Activated T-cell treated with anti-CD3 and anti-CD28 coated beads, Interleukin-2, amount 50 U/mL, for 72 hours (primary cell): ENCODE measurements around the gene FHIP1A. TPM values are rescaled to one million over a fixed set of nuclear protein-coding genes. Genes with fewer than 3 reads are reported as not detected.

Experiments
- ATAC-seq, 2 donors: fragments of 150-1000 bp; cut with Tn5 transposase; replicated peaks in 1 of 2; 2 replicates each; pipeline ENCODE4 v1.10.0; 2021; ENCODE audit warnings: moderate library complexity in 2 of 2, mild to moderate bottlenecking in 1 of 2
- DNase-seq, 2 donors: peaks; one replicate each; pipeline ENCODE4 v3.0.0; 2021 to 2022; ENCODE audit warnings: mixed read lengths in 1 of 2
- H3K27ac Mint-ChIP-seq: one replicate; pipeline ENCODE4 v1.8.0; 2022; ENCODE audit warnings: mild to moderate bottlenecking, moderate library complexity, mixed read lengths
- H3K27me3 Mint-ChIP-seq: one replicate; pipeline ENCODE4 v1.8.0; 2022; ENCODE audit warnings: low read depth, mixed read lengths
- H3K36me3 Mint-ChIP-seq, 2 donors: one replicate each; pipeline ENCODE4 v1.8.0; 2022; ENCODE audit warnings: mixed read lengths in 2 of 2, mild to moderate bottlenecking in 1 of 2; ENCODE audit not compliant: insufficient read depth in 2 of 2
- H3K4me1 Mint-ChIP-seq: one replicate; pipeline ENCODE4 v1.8.0; 2022; ENCODE audit warnings: low read depth, mixed read lengths
- H3K4me3 Mint-ChIP-seq, 2 donors: one replicate each; pipeline ENCODE4 v1.8.0; 2022; ENCODE audit warnings: mild to moderate bottlenecking in 2 of 2, mixed read lengths in 2 of 2, moderate library complexity in 2 of 2
- H3K9me3 Mint-ChIP-seq, 2 donors: one replicate each; pipeline ENCODE4 v1.8.0; 2022; ENCODE audit warnings: mixed read lengths in 2 of 2
- total RNA-seq, 2 donors: library from RNA; stranded (reverse); gene quantifications; one replicate each; pipeline ENCODE4 v1.2.3, GENCODE V29; 2022

FHIP1A gene
- total RNA-seq, 2 donors from 2014 or later = 0.22 to 0.53 TPM

- H3K4me1 Mint-ChIP-seq = peaks cover 7% of the 10 kb centered on the region
- H3K36me3 Mint-ChIP-seq = no peaks in the 10 kb centered on the region
- ATAC-seq (no peak), DNase-seq (no peak)
- H3K27ac Mint-ChIP-seq = no peak overlapping the region
- peaks cover 33% of the 10 kb centered on the region for H3K27me3 Mint-ChIP-seq
- H3K9me3 Mint-ChIP-seq = no peaks in the 10 kb centered on the region
- H3K4me3 Mint-ChIP-seq = no peak overlapping the region
Measured at GRCh38 chr4:151427266-151427665, 18.3 kb downstream of the FHIP1A start.

GRCh38 chr4:151428346-151428745, 19.4 kb downstream of the FHIP1A start:
- Mint-ChIP-seq H3K9me3 (no peaks in the 10 kb centered on the region), H3K4me3 (no peak overlapping the region), H3K27me3 (peaks cover 42% of the 10 kb centered on the region), H3K4me1 (peaks cover 7% of the 10 kb centered on the region), H3K36me3 (no peaks in the 10 kb centered on the region), H3K27ac (no peak overlapping the region)
- no peak for ATAC-seq
- no peak for DNase-seq

GRCh38 chr4:151429957-151430570, 21.1 kb downstream of the FHIP1A start:
- H3K9me3 Mint-ChIP-seq = no peaks in the 10 kb centered on the region
- no peak overlapping the region for H3K4me3 Mint-ChIP-seq
- no peak overlapping the region for H3K27ac Mint-ChIP-seq
- H3K36me3 Mint-ChIP-seq = no peaks in the 10 kb centered on the region
- DNase-seq (no peak), ATAC-seq (no peak)
- peaks cover 7% of the 10 kb centered on the region for H3K4me1 Mint-ChIP-seq
- H3K27me3 Mint-ChIP-seq = peaks cover 26% of the 10 kb centered on the region

- peaks cover 7% of the 10 kb centered on the region for H3K4me1 Mint-ChIP-seq
- no peak overlapping the region for H3K4me3 Mint-ChIP-seq
- DNase-seq (no peak), ATAC-seq (no peak)
- peaks cover 25% of the 10 kb centered on the region for H3K27me3 Mint-ChIP-seq
- no peaks in the 10 kb centered on the region for H3K36me3 Mint-ChIP-seq
- H3K9me3 Mint-ChIP-seq = no peaks in the 10 kb centered on the region
- no peak overlapping the region for H3K27ac Mint-ChIP-seq
Measured at GRCh38 chr4:151430740-151431457, 21.9 kb downstream of the FHIP1A start.

GRCh38 chr4:151431728-151432127, 22.8 kb downstream of the FHIP1A start:
- H3K9me3 Mint-ChIP-seq = no peaks in the 10 kb centered on the region
- no peaks in the 10 kb centered on the region for H3K36me3 Mint-ChIP-seq
- H3K4me1 Mint-ChIP-seq = peaks cover 7% of the 10 kb centered on the region
- ATAC-seq (no peak), DNase-seq (no peak)
- no peak overlapping the region for H3K4me3 Mint-ChIP-seq
- H3K27ac Mint-ChIP-seq = no peak overlapping the region
- peaks cover 25% of the 10 kb centered on the region for H3K27me3 Mint-ChIP-seq

- peaks cover 25% of the 10 kb centered on the region for H3K27me3 Mint-ChIP-seq
- peaks cover 7% of the 10 kb centered on the region for H3K4me1 Mint-ChIP-seq
- no peak overlapping the region for H3K4me3 Mint-ChIP-seq
- H3K27ac Mint-ChIP-seq = no peak overlapping the region
- H3K9me3 Mint-ChIP-seq = no peaks in the 10 kb centered on the region
- ATAC-seq = no peak
- H3K36me3 Mint-ChIP-seq = no peaks in the 10 kb centered on the region
- no peak for DNase-seq
Measured at GRCh38 chr4:151432654-151433053, 23.7 kb downstream of the FHIP1A start.

- ATAC-seq (no peak), DNase-seq (no peak)
- Mint-ChIP-seq H3K4me1 (peaks cover 7% of the 10 kb centered on the region), H3K27me3 (peaks cover 10% of the 10 kb centered on the region), H3K4me3 (no peak overlapping the region), H3K36me3 (no peaks in the 10 kb centered on the region), H3K9me3 (no peaks in the 10 kb centered on the region), H3K27ac (no peak overlapping the region)
Measured at GRCh38 chr4:151434183-151434860, 25.3 kb downstream of the FHIP1A start.

GRCh38 chr4:151436093-151436518, 27.1 kb downstream of the FHIP1A start:
- no peak overlapping the region for H3K4me3 Mint-ChIP-seq

GRCh38 chr4:151437505-151437904, 28.5 kb downstream of the FHIP1A start:
- no peak overlapping the region for H3K4me3 Mint-ChIP-seq
- H3K27ac Mint-ChIP-seq = no peak overlapping the region
- H3K4me1 Mint-ChIP-seq = no peaks in the 10 kb centered on the region
- no peak for DNase-seq
- no peaks in the 10 kb centered on the region for H3K9me3 Mint-ChIP-seq
- no peak for ATAC-seq
- H3K36me3 Mint-ChIP-seq = no peaks in the 10 kb centered on the region
- peaks cover 6% of the 10 kb centered on the region for H3K27me3 Mint-ChIP-seq

More at GRCh38 chr4:151436093-151436518, 27.1 kb downstream of the FHIP1A start:
- H3K27ac Mint-ChIP-seq = no peak overlapping the region
- H3K4me1 Mint-ChIP-seq = no peaks in the 10 kb centered on the region
- H3K27me3 Mint-ChIP-seq = peaks cover 9% of the 10 kb centered on the region
- H3K36me3 Mint-ChIP-seq = no peaks in the 10 kb centered on the region
- no peak for DNase-seq
- H3K9me3 Mint-ChIP-seq = no peaks in the 10 kb centered on the region
- ATAC-seq = no peak

- DNase-seq (no peak), ATAC-seq (no peak)
- Mint-ChIP-seq H3K4me1 (no peaks in the 10 kb centered on the region), H3K27ac (no peak overlapping the region), H3K4me3 (no peak overlapping the region), H3K27me3 (no peaks in the 10 kb centered on the region), H3K36me3 (no peaks in the 10 kb centered on the region), H3K9me3 (no peaks in the 10 kb centered on the region)
Measured at GRCh38 chr4:151438154-151438553, 29.2 kb downstream of the FHIP1A start.

GRCh38 chr4:151439320-151439719, 30.3 kb downstream of the FHIP1A start:
- Mint-ChIP-seq H3K4me3 (no peak overlapping the region), H3K9me3 (no peaks in the 10 kb centered on the region), H3K27me3 (peaks cover 10% of the 10 kb centered on the region), H3K4me1 (no peaks in the 10 kb centered on the region), H3K36me3 (no peaks in the 10 kb centered on the region), H3K27ac (no peak overlapping the region)
- no peak for DNase-seq
- ATAC-seq = no peak

GRCh38 chr4:151442002-151442401, 33.0 kb downstream of the FHIP1A start:
- DNase-seq (no peak), ATAC-seq (no peak)
- Mint-ChIP-seq H3K27ac (no peak overlapping the region), H3K4me1 (no peaks in the 10 kb centered on the region), H3K9me3 (no peaks in the 10 kb centered on the region), H3K36me3 (no peaks in the 10 kb centered on the region), H3K4me3 (no peak overlapping the region), H3K27me3 (peaks cover 19% of the 10 kb centered on the region)

- Mint-ChIP-seq H3K4me3 (no peak overlapping the region), H3K4me1 (no peaks in the 10 kb centered on the region), H3K36me3 (no peaks in the 10 kb centered on the region), H3K27me3 (peaks cover 19% of the 10 kb centered on the region), H3K9me3 (no peaks in the 10 kb centered on the region), H3K27ac (no peak overlapping the region)
- ATAC-seq (no peak), DNase-seq (no peak)
Measured at GRCh38 chr4:151443247-151443646, 34.3 kb downstream of the FHIP1A start.
